Measurements from ENCODE around the gene IRF7.

DNA sequence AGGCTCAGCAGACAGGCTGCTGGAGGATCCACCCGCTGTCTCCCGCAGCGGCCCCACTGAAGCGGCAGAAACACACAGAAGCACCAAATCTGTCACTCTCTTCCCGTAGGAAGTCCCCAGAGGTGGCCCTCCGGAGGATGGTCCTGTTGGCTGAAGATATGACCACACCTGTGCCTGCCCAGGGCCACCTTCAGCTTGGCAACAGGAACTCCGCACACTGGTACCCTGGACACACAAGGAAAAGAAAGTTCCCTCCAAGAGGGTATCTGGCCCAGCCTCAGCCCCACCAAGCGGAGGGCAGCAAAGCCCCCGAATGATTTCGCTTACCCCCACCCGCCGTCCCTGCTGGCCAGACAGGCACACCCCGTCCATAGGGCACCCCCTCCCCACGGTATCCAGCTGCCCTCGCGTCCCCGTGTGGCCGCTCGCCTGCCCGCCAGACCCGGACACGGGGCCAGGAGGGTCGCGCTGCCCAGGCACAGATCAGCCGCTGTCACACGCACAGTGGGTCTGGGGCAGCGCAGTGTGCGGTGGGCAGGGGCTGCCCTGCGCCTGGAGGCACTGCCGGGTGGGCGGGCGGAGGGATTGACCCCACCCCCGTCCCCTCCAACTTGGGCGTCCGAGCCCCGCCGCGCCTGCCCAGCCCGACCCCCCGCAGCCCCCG lies 48.0 kb downstream of the IRF7 start:
- TF ChIP-seq, protein P1, sequence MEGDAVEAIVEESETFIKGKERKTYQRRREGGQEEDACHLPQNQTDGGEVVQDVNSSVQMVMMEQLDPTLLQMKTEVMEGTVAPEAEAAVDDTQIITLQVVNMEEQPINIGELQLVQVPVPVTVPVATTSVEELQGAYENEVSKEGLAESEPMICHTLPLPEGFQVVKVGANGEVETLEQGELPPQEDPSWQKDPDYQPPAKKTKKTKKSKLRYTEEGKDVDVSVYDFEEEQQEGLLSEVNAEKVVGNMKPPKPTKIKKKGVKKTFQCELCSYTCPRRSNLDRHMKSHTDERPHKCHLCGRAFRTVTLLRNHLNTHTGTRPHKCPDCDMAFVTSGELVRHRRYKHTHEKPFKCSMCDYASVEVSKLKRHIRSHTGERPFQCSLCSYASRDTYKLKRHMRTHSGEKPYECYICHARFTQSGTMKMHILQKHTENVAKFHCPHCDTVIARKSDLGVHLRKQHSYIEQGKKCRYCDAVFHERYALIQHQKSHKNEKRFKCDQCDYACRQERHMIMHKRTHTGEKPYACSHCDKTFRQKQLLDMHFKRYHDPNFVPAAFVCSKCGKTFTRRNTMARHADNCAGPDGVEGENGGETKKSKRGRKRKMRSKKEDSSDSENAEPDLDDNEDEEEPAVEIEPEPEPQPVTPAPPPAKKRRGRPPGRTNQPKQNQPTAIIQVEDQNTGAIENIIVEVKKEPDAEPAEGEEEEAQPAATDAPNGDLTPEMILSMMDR (conservative IDR thresholded peaks at IDR 0.05; ENCODE audit: low read depth, low read length), result no peak
- TF ChIP-seq POLR2A (IDR thresholded peaks at IDR 0.05; ENCODE audit: low read depth, low read length) (peak; percentile 4; the same call in 1 of the 2 replicates), FOS (IDR thresholded peaks at IDR 0.05; ENCODE audit: low read depth, low read length) (no peak), NFE2L2 (IDR thresholded peaks at IDR 0.05; ENCODE audit: low read depth, low read length) (no peak), CEBPB (IDR thresholded peaks at IDR 0.05; ENCODE audit: low read depth, low read length) (no peak), RAD21 (IDR thresholded peaks at IDR 0.05; ENCODE audit: low read length) (no peak), MAZ (IDR thresholded peaks at IDR 0.05; ENCODE audit: borderline replicate concordance, low read depth, low read length) (no peak; the same call in 1 of the 2 replicates), RFX5 (IDR thresholded peaks at IDR 0.05; ENCODE audit: low read depth, low read length) (no peak)
- TF ChIP-seq, protein P2, sequence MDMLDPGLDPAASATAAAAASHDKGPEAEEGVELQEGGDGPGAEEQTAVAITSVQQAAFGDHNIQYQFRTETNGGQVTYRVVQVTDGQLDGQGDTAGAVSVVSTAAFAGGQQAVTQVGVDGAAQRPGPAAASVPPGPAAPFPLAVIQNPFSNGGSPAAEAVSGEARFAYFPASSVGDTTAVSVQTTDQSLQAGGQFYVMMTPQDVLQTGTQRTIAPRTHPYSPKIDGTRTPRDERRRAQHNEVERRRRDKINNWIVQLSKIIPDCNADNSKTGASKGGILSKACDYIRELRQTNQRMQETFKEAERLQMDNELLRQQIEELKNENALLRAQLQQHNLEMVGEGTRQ (IDR thresholded peaks at IDR 0.05; ENCODE audit: low read depth, low read length), result no peak
